HepG2 (cell line): ENCODE data around the gene PLCL1.

ENCODE experiments used
- ASH2L ChIP-seq: fragments of 300-600, 200-600 bp; sonication (generic); IDR thresholded peaks from 2 replicates; pipeline ENCODE4 v1.7.0; 2017; ENCODE audit warnings: low read depth, mild to moderate bottlenecking, moderate library complexity, mixed read lengths, low read length; ENCODE audit not compliant: insufficient read length
- ISX ChIP-seq: sonication (generic); formaldehyde crosslinking; conservative IDR thresholded peaks from 2 replicates; pipeline ENCODE4 v1.5.0; 2020; ENCODE audit warnings: missing genetic modification reagents
- NKX3-1 ChIP-seq: sonication (generic); formaldehyde crosslinking; IDR thresholded peaks from 2 replicates; pipeline ENCODE4 v1.5.0; 2020; ENCODE audit warnings: missing genetic modification reagents
- PCBP2 ChIP-seq: fragments of 200-400 bp; formaldehyde crosslinking; optimal IDR thresholded peaks from 2 replicates; pipeline ENCODE3; 2018; ENCODE audit warnings: low read length, low read depth; ENCODE audit not compliant: poor library complexity, severe bottlenecking

- TF ChIP-seq PCBP2 (no peak), ISX (no peak), NKX3-1 (CRISPR knock-in tag) (no peak), ASH2L (no peak)
These were observed 291.6 kb downstream of the PLCL1 start for GRCh38 chr2:198096002-198096401.
